Vagina (tissue), 2 donors: Measurements from ENCODE around the gene DHX35.

Experiments
- CTCF ChIP-seq, 3 experiments: fragments of 450-650 bp in 2 of 3; fragments of 200-600 bp in 1 of 3; sonication (generic) in 1 of 3; IDR thresholded peaks; one replicate each; pipeline ENCODE4 v1.5.1; 2017 to 2019; ENCODE audit warnings: antibody characterized with exemption in 3 of 3, mild to moderate bottlenecking in 2 of 3, moderate library complexity in 2 of 3
- POLR2A ChIP-seq, 2 donors: fragments of 450-650 bp; IDR thresholded peaks; one replicate each; pipeline ENCODE4 v1.6.1; 2017; ENCODE audit warnings: antibody characterized with exemption in 2 of 2, mild to moderate bottlenecking in 2 of 2, moderate library complexity in 2 of 2
- POLR2AphosphoS5 ChIP-seq, 2 donors: sonication (generic); formaldehyde crosslinking; IDR thresholded peaks; one replicate each; pipeline ENCODE4 v1.9.0; 2017; ENCODE audit warnings: antibody characterized with exemption in 2 of 2, mild to moderate bottlenecking in 2 of 2, low read depth in 1 of 2; ENCODE audit not compliant: insufficient read depth in 1 of 2

DNA sequence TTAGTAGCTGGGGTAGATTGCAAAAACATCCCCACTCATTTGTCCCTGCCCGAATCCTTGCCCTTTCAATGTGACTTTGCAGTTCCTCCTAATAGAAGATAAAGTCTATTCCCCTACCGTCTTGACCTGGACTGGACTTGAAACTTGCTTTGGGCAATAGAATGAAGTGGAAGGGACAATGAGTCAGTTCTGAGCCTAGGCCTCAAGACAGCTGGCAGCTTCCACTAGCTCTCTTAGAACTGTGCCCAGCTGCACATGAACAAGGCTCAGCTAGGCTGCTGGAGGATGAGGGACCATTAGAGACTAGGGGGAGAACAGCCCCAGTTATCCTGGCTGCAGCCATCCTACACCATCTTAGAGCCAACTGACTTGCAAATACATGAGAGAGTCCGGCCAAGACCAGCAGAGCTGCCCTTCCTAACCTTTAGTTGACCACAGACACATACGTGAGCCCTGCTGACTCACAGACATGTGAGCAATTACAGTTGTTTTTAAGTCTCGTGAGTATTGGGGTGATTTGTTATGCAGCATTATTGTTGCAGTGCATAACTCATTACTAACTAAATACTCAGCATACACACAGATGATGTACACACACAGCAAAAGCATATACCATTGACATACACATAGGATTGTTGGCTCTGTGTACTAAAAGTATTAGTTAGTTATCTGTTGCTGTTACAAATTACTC is 105.5 kb downstream of the DHX35 start:
- TF ChIP-seq CTCF (IDR thresholded peaks at IDR 0.05) (no peak), POLR2AphosphoS5 (IDR thresholded peaks at IDR 0.05; ENCODE audit: insufficient read depth in 1 of 2, low read depth in 1 of 2) (no peak), POLR2A (IDR thresholded peaks at IDR 0.05) (no peak)
